Activated CD8-positive, alpha-beta memory T cell treated with anti-CD3 and anti-CD28 coated beads for 36 hours (primary cell): ENCODE results near the gene SYCP3. TPM values are rescaled to one million over a fixed set of nuclear protein-coding genes. Genes with fewer than 3 reads are reported as not detected.
"Not testable (repeated sequence)": the region's sequence is repeated elsewhere in the genome, so short reads cannot be mapped to it uniquely, and the experiment has no call there.

ENCODE experiments used
- CTCF ChIA-PET: fragments of 350-600 bp; sonication (Branson Sonifier 250); formaldehyde crosslinking; loops from one replicate; lab custom pipeline; 2021; ENCODE audit warnings: antibody characterized with exemption; lab: Charles Lee
- POLR2A ChIA-PET: fragments of 350-600 bp; sonication (Branson Sonifier 250); formaldehyde crosslinking; loops from one replicate; lab custom pipeline; 2021; ENCODE audit warnings: antibody characterized with exemption; lab: Charles Lee
- total RNA-seq, 2 experiments: library from RNA; stranded (reverse); gene quantifications; one replicate each; pipeline ENCODE4 v1.2.3, GENCODE V29; 2021

SYCP3 gene
- total RNA-seq, 2 experiments from 2014 or later, result 0.17 to 0.91 TPM

GRCh38 chr12:101696251-101697196, 42.7 kb downstream of the SYCP3 start:
- POLR2A ChIA-PET, result no interaction called here
- CTCF ChIA-PET, result no interaction called here

- CTCF ChIA-PET, result no interaction called here
- POLR2A ChIA-PET, result no interaction called here
These were observed 43.6 kb downstream of the SYCP3 start for GRCh38 chr12:101695706-101696105.

- POLR2A ChIA-PET, result no interaction called here
- CTCF ChIA-PET, result no interaction called here
These were observed 44.3 kb downstream of the SYCP3 start for GRCh38 chr12:101694986-101695385.

- POLR2A ChIA-PET, result no interaction called here
- CTCF ChIA-PET, result no interaction called here
These were observed 44.9 kb downstream of the SYCP3 start for GRCh38 chr12:101694297-101694848.

GRCh38 chr12:101691503-101692096, 47.7 kb downstream of the SYCP3 start:
- ChIA-PET CTCF (no interaction called here), POLR2A (no interaction called here)

- CTCF ChIA-PET, result no interaction called here
These were observed 48.6 kb downstream of the SYCP3 start for GRCh38 chr12:101690544-101691098.

GRCh38 chr12:101686176-101686575, 53.1 kb downstream of the SYCP3 start:
- CTCF ChIA-PET, result no interaction called here
- POLR2A ChIA-PET, result no interaction called here

More at GRCh38 chr12:101690544-101691098, 48.6 kb downstream of the SYCP3 start:
- POLR2A ChIA-PET, result no interaction called here

GRCh38 chr12:101685092-101685491, 54.2 kb downstream of the SYCP3 start:
- ChIA-PET CTCF (no interaction called here), POLR2A (no interaction called here)

GRCh38 chr12:101681627-101682026, 57.6 kb downstream of the SYCP3 start:
- POLR2A ChIA-PET, CTCF ChIA-PET: not testable (repeated sequence)

GRCh38 chr12:101680647-101681046, 58.6 kb downstream of the SYCP3 start:
- CTCF ChIA-PET, result no interaction called here
- POLR2A ChIA-PET, result no interaction called here

- POLR2A ChIA-PET, result no interaction called here
- CTCF ChIA-PET, result no interaction called here
These were observed 59.0 kb downstream of the SYCP3 start for GRCh38 chr12:101680240-101680639.

Other genes starting within 250 kb of the SYCP3 start
- gene MYBPC1, start 144.5 kb downstream of the SYCP3 start, total RNA-seq, result not detected
- gene CHPT1, start 41.8 kb downstream of the SYCP3 start, total RNA-seq, result 10 to 100 TPM; 29.8 to 31.2 TPM
- 10 to 100 TPM; 73.1 to 73.8 TPM for gene GNPTAB, start 91.5 kb upstream of the SYCP3 start, total RNA-seq
- 1 to 10 TPM; 4.9 to 6.0 TPM for gene DRAM1, start 138.1 kb upstream of the SYCP3 start, total RNA-seq